DND-41 (cell line): ENCODE data around the gene ZNF429.

Experiments
- ATAC-seq: fragments of 200-7000 bp; cut with Tn5 transposase; 3 replicates; pipeline ENCODE4 v1.9.1; 2021; ENCODE audit warnings: low read depth; ENCODE audit not compliant: insufficient read depth
- DNase-seq: peaks from one replicate; pipeline ENCODE4 v3.0.0-alpha.2; 2020
- H2AFZ ChIP-seq: 2 replicates; pipeline ENCODE4 v1.6.0; 2012; ENCODE audit warnings: low read depth, low read length
- H3K27ac ChIP-seq: 2 replicates; pipeline ENCODE4 v1.5.1; 2012; ENCODE audit warnings: low read length, inconsistent platforms
- H3K27me3 ChIP-seq: fragments of 200-600 bp; sonication (generic); 2 replicates; pipeline ENCODE4 v1.6.0; 2012; ENCODE audit warnings: low read length, mild to moderate bottlenecking, inconsistent platforms; ENCODE audit not compliant: insufficient read depth, poor library complexity
- H3K36me3 ChIP-seq: 2 replicates; pipeline ENCODE4 v1.5.1; 2012; ENCODE audit warnings: low read length, inconsistent platforms; ENCODE audit not compliant: insufficient read depth
- H3K4me1 ChIP-seq: 2 replicates; pipeline ENCODE4 v1.5.1; 2012; ENCODE audit warnings: mild to moderate bottlenecking, low read length; ENCODE audit not compliant: insufficient read depth
- H3K4me2 ChIP-seq: 2 replicates; pipeline ENCODE4 v1.6.0; 2012; ENCODE audit warnings: mild to moderate bottlenecking, moderate library complexity, low read length, inconsistent platforms; ENCODE audit not compliant: insufficient read depth
- H3K4me3 ChIP-seq, 2 experiments: fragments of 200-600 bp in 1 of 2; shearing (Covaris generic) in 1 of 2; 2 replicates each; pipeline ENCODE4 v1.5.1; 2012 to 2016; ENCODE audit warnings: inconsistent platforms in 2 of 2, low read length in 2 of 2, mild to moderate bottlenecking in 2 of 2, low read depth in 1 of 2, moderate library complexity in 1 of 2
- H3K79me2 ChIP-seq: 2 replicates; pipeline ENCODE4 v1.6.0; 2012; ENCODE audit warnings: low read length, inconsistent platforms; ENCODE audit not compliant: insufficient read depth
- H3K9ac ChIP-seq: 2 replicates; pipeline ENCODE4 v1.6.0; 2012; ENCODE audit warnings: low read depth, mild to moderate bottlenecking, inconsistent platforms, low read length, moderate library complexity
- H3K9me3 ChIP-seq: 2 replicates; pipeline ENCODE4 v1.5.1; 2012; ENCODE audit warnings: low read length, moderate library complexity, mild to moderate bottlenecking, inconsistent platforms; ENCODE audit not compliant: insufficient read depth, severe bottlenecking
- H4K20me1 ChIP-seq: 2 replicates; pipeline ENCODE4 v1.6.0; 2012; ENCODE audit warnings: low read length; ENCODE audit not compliant: insufficient read depth
- EZH2 ChIP-seq: IDR thresholded peaks from 3 replicates; pipeline ENCODE4 v1.6.1; 2012; ENCODE audit warnings: borderline replicate concordance, low read depth, mild to moderate bottlenecking, moderate library complexity, low read length, inconsistent platforms; ENCODE audit not compliant: severe bottlenecking
- TF ChIP-seq, protein P1 (sequence below): IDR thresholded peaks from 2 replicates; pipeline ENCODE4 v1.5.1; 2012; ENCODE audit warnings: borderline replicate concordance, low read length, moderate library complexity, mild to moderate bottlenecking; ENCODE audit not compliant: poor library complexity, severe bottlenecking; ENCODE audit errors: extremely low read depth

Gene ZNF429

DNA sequence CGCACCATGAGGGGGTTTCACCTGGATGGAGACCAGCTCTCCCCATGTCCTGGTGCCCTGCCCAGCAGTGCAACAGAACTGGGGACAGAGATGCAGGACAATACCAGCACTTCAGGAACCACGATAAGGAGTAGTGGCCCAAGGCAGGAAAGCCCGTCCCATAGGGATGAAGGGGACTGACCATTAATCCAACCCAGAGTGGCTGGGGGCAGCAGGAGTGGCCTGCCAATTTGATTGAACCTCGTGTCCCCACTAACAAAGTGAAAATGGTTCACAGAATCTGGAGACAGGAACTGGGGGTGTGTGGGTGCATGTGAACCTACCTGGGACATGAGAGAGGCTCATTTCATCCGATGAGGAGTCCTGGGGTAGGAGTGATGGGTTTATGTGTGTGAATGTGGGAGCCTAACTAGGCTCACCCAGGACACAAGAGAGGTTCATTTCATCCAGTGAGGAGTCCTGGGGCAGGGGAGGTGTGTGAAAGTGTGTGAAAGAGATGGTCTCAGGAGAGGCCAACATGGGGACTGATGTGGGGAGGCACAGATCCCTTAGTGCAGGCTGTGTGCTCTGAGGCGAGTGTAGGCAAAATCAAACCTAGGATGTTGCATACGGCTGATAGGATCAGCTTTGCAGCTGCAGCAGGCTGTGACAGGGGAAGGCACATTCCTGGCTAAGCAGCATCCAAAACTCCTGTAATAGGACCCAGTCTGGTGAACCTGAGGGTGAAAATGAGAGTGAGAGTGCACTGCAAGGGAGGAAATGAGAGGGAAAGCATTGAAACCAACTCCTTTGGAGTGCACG is 98.2 kb downstream of the ZNF429 start:
- Histone ChIP-seq H3K27ac (peak overlapping the region; percentile 99), H3K4me3 (peak overlapping the region; percentile 17 to 63; a peak in 3 of 4 replicates), H2AFZ (peak overlapping the region; percentile 58), H3K36me3 (no peaks in the 10 kb centered on the region), H3K9ac (peak overlapping the region; percentile 96), H3K79me2 (peaks cover 12% of the 10 kb centered on the region; the same call in 1 of the 2 replicates), H4K20me1 (no peaks in the 10 kb centered on the region), H3K9me3 (no peaks in the 10 kb centered on the region), H3K4me1 (peaks cover 79% of the 10 kb centered on the region), H3K27me3 (no peaks in the 10 kb centered on the region), H3K4me2 (peak overlapping the region; percentile 85)
- TF ChIP-seq EZH2, result no peak
- TF ChIP-seq, protein P1, sequence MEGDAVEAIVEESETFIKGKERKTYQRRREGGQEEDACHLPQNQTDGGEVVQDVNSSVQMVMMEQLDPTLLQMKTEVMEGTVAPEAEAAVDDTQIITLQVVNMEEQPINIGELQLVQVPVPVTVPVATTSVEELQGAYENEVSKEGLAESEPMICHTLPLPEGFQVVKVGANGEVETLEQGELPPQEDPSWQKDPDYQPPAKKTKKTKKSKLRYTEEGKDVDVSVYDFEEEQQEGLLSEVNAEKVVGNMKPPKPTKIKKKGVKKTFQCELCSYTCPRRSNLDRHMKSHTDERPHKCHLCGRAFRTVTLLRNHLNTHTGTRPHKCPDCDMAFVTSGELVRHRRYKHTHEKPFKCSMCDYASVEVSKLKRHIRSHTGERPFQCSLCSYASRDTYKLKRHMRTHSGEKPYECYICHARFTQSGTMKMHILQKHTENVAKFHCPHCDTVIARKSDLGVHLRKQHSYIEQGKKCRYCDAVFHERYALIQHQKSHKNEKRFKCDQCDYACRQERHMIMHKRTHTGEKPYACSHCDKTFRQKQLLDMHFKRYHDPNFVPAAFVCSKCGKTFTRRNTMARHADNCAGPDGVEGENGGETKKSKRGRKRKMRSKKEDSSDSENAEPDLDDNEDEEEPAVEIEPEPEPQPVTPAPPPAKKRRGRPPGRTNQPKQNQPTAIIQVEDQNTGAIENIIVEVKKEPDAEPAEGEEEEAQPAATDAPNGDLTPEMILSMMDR, result no peak
- DNase-seq (peak; percentile 75), ATAC-seq (peak; percentile 74)

DNA sequence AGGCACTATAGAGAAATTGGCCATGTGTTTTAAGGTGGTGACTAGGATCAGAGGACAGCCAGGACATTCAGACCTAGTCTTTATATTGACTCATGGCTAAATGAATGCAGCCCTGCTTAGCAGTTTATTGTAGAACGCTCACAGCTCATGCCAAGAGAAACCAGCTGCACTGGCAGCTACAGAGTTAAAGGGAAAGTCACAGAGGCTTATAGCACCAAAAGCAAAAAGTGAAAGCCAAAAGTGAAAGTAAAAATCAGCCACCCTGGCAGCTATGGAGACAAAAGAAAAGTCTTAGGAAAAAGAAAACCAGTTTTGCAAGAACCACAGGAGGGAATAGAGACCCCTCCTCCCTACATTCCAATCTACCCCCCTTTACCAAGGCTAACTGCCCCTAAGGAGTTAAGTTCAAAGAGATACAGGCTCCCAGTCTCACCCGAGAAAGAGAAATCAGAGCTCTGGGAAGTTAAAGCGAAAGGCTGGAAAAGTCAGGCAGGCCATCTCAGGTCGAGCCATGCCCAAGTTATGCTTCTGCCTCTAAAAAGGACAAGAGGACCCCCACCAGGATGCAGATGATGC is 99.0 kb downstream of the ZNF429 start:
- Histone ChIP-seq H3K4me1 (peaks cover 84% of the 10 kb centered on the region), H3K36me3 (no peaks in the 10 kb centered on the region), H4K20me1 (no peaks in the 10 kb centered on the region), H3K9ac (peak overlapping the region; percentile 96), H3K79me2 (peaks cover 12% of the 10 kb centered on the region; the same call in 1 of the 2 replicates), H3K4me2 (peak overlapping the region; percentile 85), H3K27me3 (no peaks in the 10 kb centered on the region), H2AFZ (peak overlapping the region; percentile 62), H3K9me3 (no peaks in the 10 kb centered on the region), H3K4me3 (peak overlapping the region; percentile 17 to 63; a peak in 3 of 4 replicates), H3K27ac (peak overlapping the region; percentile 99)
- no peak for TF ChIP-seq EZH2
- TF ChIP-seq, protein P1, result no peak
- peak; percentile 66 for ATAC-seq
- peak; percentile 79 for DNase-seq
